Calu3 (cell line): ENCODE measurements around the gene RNF180. TPM values are rescaled to one million over a fixed set of nuclear protein-coding genes. Genes with fewer than 3 reads are reported as not detected.
"Not testable (repeated sequence)": the region's sequence is repeated elsewhere in the genome, so short reads cannot be mapped to it uniquely, and the experiment has no call there.

ENCODE experiments used
- BruUV-seq: library from RNA; stranded (reverse); fragments of 400-500 nt; replicated peaks from 2 replicates; lab custom pipeline; 2021; lab: Mats Ljungman, UMichigan
- CTCF ChIA-PET: fragments of 300-600 bp; sonication (Branson Sonifier 250); formaldehyde crosslinking; loops from one replicate; lab custom pipeline; 2022; ENCODE audit warnings: antibody characterized with exemption; lab: Charles Lee
- DNase-seq: peaks from one replicate; pipeline ENCODE4 v3.0.0; 2022
- H3K27ac Mint-ChIP-seq: one replicate; pipeline ENCODE4 v1.8.0; 2022; ENCODE audit warnings: mixed read lengths; ENCODE audit not compliant: unreplicated experiment
- H3K27me3 Mint-ChIP-seq: one replicate; pipeline ENCODE4 v1.8.0; 2022; ENCODE audit warnings: mixed read lengths; ENCODE audit not compliant: unreplicated experiment
- H3K36me3 Mint-ChIP-seq: one replicate; pipeline ENCODE4 v1.8.0; 2022; ENCODE audit warnings: mild to moderate bottlenecking, moderate library complexity, mixed read lengths; ENCODE audit not compliant: insufficient read depth, unreplicated experiment
- H3K4me1 Mint-ChIP-seq: one replicate; pipeline ENCODE4 v1.8.0; 2022; ENCODE audit warnings: mild to moderate bottlenecking, low read depth, mixed read lengths; ENCODE audit not compliant: unreplicated experiment
- H3K4me3 Mint-ChIP-seq: one replicate; pipeline ENCODE4 v1.8.0; 2022; ENCODE audit warnings: mild to moderate bottlenecking, low read depth, moderate library complexity, mixed read lengths; ENCODE audit not compliant: unreplicated experiment
- H3K9me3 Mint-ChIP-seq: one replicate; pipeline ENCODE4 v1.8.0; 2022; ENCODE audit warnings: low read depth, mixed read lengths; ENCODE audit not compliant: unreplicated experiment
- intact Hi-C: fragments of 100-400 bp; cut with micrococcal nuclease; formaldehyde crosslinking; loops from one replicate; pipeline ENCODE4 v1.10.0; 2022; ENCODE audit not compliant: unreplicated experiment
- total RNA-seq: library from RNA; stranded (reverse); gene quantifications from 2 replicates; pipeline ENCODE4 v1.2.3, GENCODE V29; 2022
- TF ChIP-seq, protein P1 (sequence below): fragments of 200-600 bp; IDR thresholded peaks from one replicate; pipeline ENCODE4 v1.8.0; 2022; ENCODE audit warnings: antibody characterized with exemption; ENCODE audit not compliant: unreplicated experiment

Gene RNF180
- total RNA-seq, 1 experiment from 2014 or later = 2.1 TPM

- TF ChIP-seq, protein P1, sequence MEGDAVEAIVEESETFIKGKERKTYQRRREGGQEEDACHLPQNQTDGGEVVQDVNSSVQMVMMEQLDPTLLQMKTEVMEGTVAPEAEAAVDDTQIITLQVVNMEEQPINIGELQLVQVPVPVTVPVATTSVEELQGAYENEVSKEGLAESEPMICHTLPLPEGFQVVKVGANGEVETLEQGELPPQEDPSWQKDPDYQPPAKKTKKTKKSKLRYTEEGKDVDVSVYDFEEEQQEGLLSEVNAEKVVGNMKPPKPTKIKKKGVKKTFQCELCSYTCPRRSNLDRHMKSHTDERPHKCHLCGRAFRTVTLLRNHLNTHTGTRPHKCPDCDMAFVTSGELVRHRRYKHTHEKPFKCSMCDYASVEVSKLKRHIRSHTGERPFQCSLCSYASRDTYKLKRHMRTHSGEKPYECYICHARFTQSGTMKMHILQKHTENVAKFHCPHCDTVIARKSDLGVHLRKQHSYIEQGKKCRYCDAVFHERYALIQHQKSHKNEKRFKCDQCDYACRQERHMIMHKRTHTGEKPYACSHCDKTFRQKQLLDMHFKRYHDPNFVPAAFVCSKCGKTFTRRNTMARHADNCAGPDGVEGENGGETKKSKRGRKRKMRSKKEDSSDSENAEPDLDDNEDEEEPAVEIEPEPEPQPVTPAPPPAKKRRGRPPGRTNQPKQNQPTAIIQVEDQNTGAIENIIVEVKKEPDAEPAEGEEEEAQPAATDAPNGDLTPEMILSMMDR = no peak
- intact Hi-C loops = no loop called here
- H3K9me3 Mint-ChIP-seq = peaks cover 4% of the 10 kb centered on the region
Observed at GRCh38 chr5:64397552-64397951, 231.9 kb downstream of the RNF180 start.

GRCh38 chr5:64398735-64399134 lies 233.1 kb downstream of the RNF180 start:
- CTCF ChIA-PET, BruUV-seq, H3K27me3 Mint-ChIP-seq, H3K4me1 Mint-ChIP-seq, H3K36me3 Mint-ChIP-seq, H3K9me3 Mint-ChIP-seq, intact Hi-C loops, H3K4me3 Mint-ChIP-seq, H3K27ac Mint-ChIP-seq, DNase-seq: not testable (repeated sequence)

More at GRCh38 chr5:64397552-64397951, 231.9 kb downstream of the RNF180 start:
- CTCF ChIA-PET = no interaction called here
- no peak overlapping the region for H3K4me3 Mint-ChIP-seq
- H3K27ac Mint-ChIP-seq = no peak overlapping the region
- no peak for DNase-seq
- no peaks in the 10 kb centered on the region for H3K4me1 Mint-ChIP-seq
- H3K27me3 Mint-ChIP-seq = no peaks in the 10 kb centered on the region
- no peaks in the 10 kb centered on the region for H3K36me3 Mint-ChIP-seq
- no TSS peak for BruUV-seq

GRCh38 chr5:64407103-64407825 lies 241.6 kb downstream of the RNF180 start:
- peaks cover 16% of the 10 kb centered on the region for H3K27me3 Mint-ChIP-seq
- intact Hi-C loops, H3K4me1 Mint-ChIP-seq, H3K36me3 Mint-ChIP-seq, H3K27ac Mint-ChIP-seq, BruUV-seq, H3K4me3 Mint-ChIP-seq, H3K9me3 Mint-ChIP-seq: not testable (repeated sequence)
- peak; percentile 58 for DNase-seq
- CTCF ChIA-PET = interaction anchor here (0.6 kb wide), 1 partner anchor 13 kb away, joined by 4 read pairs; no protein-coding TSS in a partner anchor

GRCh38 chr5:64417390-64417789 lies 251.7 kb downstream of the RNF180 start:
- CTCF ChIA-PET = interaction anchor here (0.6 kb wide), 1 partner anchor 192 kb away, joined by 5 read pairs; no protein-coding TSS in a partner anchor
- H3K36me3 Mint-ChIP-seq = no peaks in the 10 kb centered on the region
- no peak overlapping the region for H3K27ac Mint-ChIP-seq
- intact Hi-C loops = no loop called here
- BruUV-seq = no TSS peak
- TF ChIP-seq, protein P1 = no peak
- no peaks in the 10 kb centered on the region for H3K4me1 Mint-ChIP-seq
- H3K27me3 Mint-ChIP-seq = no peaks in the 10 kb centered on the region
- DNase-seq = no peak
- no peaks in the 10 kb centered on the region for H3K9me3 Mint-ChIP-seq
- H3K4me3 Mint-ChIP-seq = no peak overlapping the region

DNA sequence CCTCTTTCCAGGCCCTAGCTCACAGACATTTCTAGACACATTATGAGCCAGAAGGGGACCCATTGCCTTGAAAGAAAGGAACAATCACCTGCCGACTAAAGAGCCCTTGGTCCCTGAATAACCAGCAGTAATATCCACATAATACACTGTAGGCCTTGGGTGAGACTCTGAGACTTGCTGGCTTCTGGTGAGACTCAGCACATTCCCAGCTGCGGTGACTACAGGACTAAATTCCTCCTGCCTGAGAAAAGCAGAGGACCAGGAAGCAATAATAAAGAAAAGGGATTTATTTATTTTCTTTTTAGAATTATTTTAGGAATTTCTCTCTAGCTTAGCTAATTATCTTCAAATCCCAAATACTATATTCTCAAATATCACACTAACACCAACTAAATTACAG lies 252.4 kb downstream of the RNF180 start:
- Mint-ChIP-seq H3K36me3 (no peaks in the 10 kb centered on the region), H3K9me3 (no peaks in the 10 kb centered on the region), H3K4me3 (no peak overlapping the region), H3K27me3 (no peaks in the 10 kb centered on the region), H3K27ac (no peak overlapping the region), H3K4me1 (no peaks in the 10 kb centered on the region)
- intact Hi-C loops = no loop called here
- CTCF ChIA-PET = no interaction called here
- no peak for DNase-seq
- BruUV-seq = no TSS peak
- TF ChIP-seq, protein P1 = no peak

Other genes starting within 250 kb of the RNF180 start
- not detected in 2 replicates for gene HTR1A, start 203.4 kb upstream of the RNF180 start, total RNA-seq